Osteoblast (primary cell): ENCODE data around the gene ADAMTS9. TPM values are rescaled to one million over a fixed set of nuclear protein-coding genes. Genes with fewer than 3 reads are reported as not detected.

Experiments used
- DNase-seq: peaks from one replicate; pipeline ENCODE4 v3.0.0; 2011; ENCODE audit warnings: low spot score, mixed read lengths; ENCODE audit not compliant: insufficient read length; ENCODE audit errors: missing footprints
- H2AFZ ChIP-seq: 2 replicates; pipeline ENCODE4 v1.6.0; 2011; ENCODE audit warnings: mild to moderate bottlenecking, low read length
- H3K27ac ChIP-seq: 2 replicates; pipeline ENCODE4 v1.5.1; 2011; ENCODE audit warnings: mild to moderate bottlenecking, low read depth, low read length, moderate library complexity
- H3K27me3 ChIP-seq: 2 replicates; pipeline ENCODE4 v1.6.0; 2012; ENCODE audit warnings: mild to moderate bottlenecking, control low read depth, inconsistent platforms, low read length, moderate library complexity; ENCODE audit not compliant: insufficient read depth
- H3K36me3 ChIP-seq: 2 replicates; pipeline ENCODE4 v1.5.1; 2011; ENCODE audit warnings: mild to moderate bottlenecking, low read length, control low read depth, moderate library complexity; ENCODE audit not compliant: insufficient read depth
- H3K4me1 ChIP-seq: 2 replicates; pipeline ENCODE4 v1.5.1; 2011; ENCODE audit warnings: mild to moderate bottlenecking, low read length, control low read depth, moderate library complexity; ENCODE audit not compliant: insufficient read depth
- H3K4me2 ChIP-seq: 2 replicates; pipeline ENCODE4 v1.6.0; 2011; ENCODE audit warnings: mild to moderate bottlenecking, low read length; ENCODE audit not compliant: insufficient read depth
- H3K4me3 ChIP-seq: fragments of 200-600 bp; sonication (generic); 3 replicates; pipeline ENCODE4 v1.5.1; 2012; ENCODE audit warnings: mild to moderate bottlenecking, low read length, inconsistent platforms; ENCODE audit not compliant: insufficient read depth
- H3K79me2 ChIP-seq: 2 replicates; pipeline ENCODE4 v1.6.0; 2012; ENCODE audit warnings: mild to moderate bottlenecking, low read length, control low read depth, inconsistent platforms; ENCODE audit not compliant: insufficient read depth
- H3K9me3 ChIP-seq: 2 replicates; pipeline ENCODE4 v1.5.1; 2011; ENCODE audit warnings: low read depth, low read length, control low read depth
- H4K20me1 ChIP-seq: 2 replicates; pipeline ENCODE4 v1.6.0; 2012; ENCODE audit warnings: mild to moderate bottlenecking, low read length, control low read depth; ENCODE audit not compliant: insufficient read depth
- total RNA-seq: library from RNA; depleted of rRNA; stranded (reverse); fragments of >200 nt; gene quantifications from 2 replicates; pipeline ENCODE4 v1.2.3, GENCODE V29; 2012
- TF ChIP-seq, protein P1 (sequence below): IDR thresholded peaks from 2 replicates; pipeline ENCODE4 v1.5.1; 2011; ENCODE audit warnings: mild to moderate bottlenecking, low read depth, low read length, moderate library complexity; ENCODE audit errors: extremely low read depth

The ADAMTS9 gene
- total RNA-seq, 1 donor: 4.0 TPM

DNA sequence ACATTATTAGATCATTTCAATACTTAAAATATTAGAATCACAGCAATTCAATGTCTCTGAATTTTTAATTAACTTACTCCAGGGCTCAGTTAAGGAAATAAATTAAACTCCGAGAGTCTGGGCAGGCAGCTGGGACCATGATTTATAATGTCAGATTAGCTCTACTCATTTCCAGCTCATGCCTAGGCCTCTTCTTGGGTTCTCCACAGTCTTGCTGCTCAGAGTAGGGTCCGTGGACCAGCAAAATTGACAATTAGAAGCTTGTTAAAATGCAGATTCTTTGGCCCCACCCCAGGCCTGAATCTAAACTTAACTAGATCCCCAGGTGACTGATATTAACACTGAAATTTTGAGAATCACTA lies 28.2 kb downstream of the ADAMTS9 start:
- no peaks in the 10 kb centered on the region for H4K20me1 ChIP-seq
- H3K9me3 ChIP-seq: no peaks in the 10 kb centered on the region
- no peak overlapping the region for H3K4me2 ChIP-seq
- H3K4me3 ChIP-seq: no peak overlapping the region
- no peaks in the 10 kb centered on the region for H3K36me3 ChIP-seq
- DNase-seq: no peak
- H3K27me3 ChIP-seq: no peaks in the 10 kb centered on the region
- H2AFZ ChIP-seq: no peak overlapping the region
- TF ChIP-seq, protein P1, sequence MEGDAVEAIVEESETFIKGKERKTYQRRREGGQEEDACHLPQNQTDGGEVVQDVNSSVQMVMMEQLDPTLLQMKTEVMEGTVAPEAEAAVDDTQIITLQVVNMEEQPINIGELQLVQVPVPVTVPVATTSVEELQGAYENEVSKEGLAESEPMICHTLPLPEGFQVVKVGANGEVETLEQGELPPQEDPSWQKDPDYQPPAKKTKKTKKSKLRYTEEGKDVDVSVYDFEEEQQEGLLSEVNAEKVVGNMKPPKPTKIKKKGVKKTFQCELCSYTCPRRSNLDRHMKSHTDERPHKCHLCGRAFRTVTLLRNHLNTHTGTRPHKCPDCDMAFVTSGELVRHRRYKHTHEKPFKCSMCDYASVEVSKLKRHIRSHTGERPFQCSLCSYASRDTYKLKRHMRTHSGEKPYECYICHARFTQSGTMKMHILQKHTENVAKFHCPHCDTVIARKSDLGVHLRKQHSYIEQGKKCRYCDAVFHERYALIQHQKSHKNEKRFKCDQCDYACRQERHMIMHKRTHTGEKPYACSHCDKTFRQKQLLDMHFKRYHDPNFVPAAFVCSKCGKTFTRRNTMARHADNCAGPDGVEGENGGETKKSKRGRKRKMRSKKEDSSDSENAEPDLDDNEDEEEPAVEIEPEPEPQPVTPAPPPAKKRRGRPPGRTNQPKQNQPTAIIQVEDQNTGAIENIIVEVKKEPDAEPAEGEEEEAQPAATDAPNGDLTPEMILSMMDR: no peak
- no peaks in the 10 kb centered on the region for H3K4me1 ChIP-seq
- no peak overlapping the region for H3K27ac ChIP-seq
- no peaks in the 10 kb centered on the region for H3K79me2 ChIP-seq

- no peak overlapping the region for H2AFZ ChIP-seq
- no peaks in the 10 kb centered on the region for H3K27me3 ChIP-seq
- no peaks in the 10 kb centered on the region for H3K79me2 ChIP-seq
- no peaks in the 10 kb centered on the region for H4K20me1 ChIP-seq
- no peak overlapping the region for H3K4me3 ChIP-seq
- TF ChIP-seq, protein P1: no peak
- no peaks in the 10 kb centered on the region for H3K4me1 ChIP-seq
- H3K9me3 ChIP-seq: no peaks in the 10 kb centered on the region
- no peaks in the 10 kb centered on the region for H3K36me3 ChIP-seq
- no peak overlapping the region for H3K27ac ChIP-seq
- no peak for DNase-seq
- no peak overlapping the region for H3K4me2 ChIP-seq
Measured at GRCh38 chr3:64658001-64658400, 29.8 kb downstream of the ADAMTS9 start.

- Histone ChIP-seq H3K27me3 (no peaks in the 10 kb centered on the region), H3K4me2 (no peak overlapping the region), H3K4me1 (no peaks in the 10 kb centered on the region), H3K79me2 (no peaks in the 10 kb centered on the region), H3K27ac (no peak overlapping the region), H2AFZ (no peak overlapping the region), H3K36me3 (no peaks in the 10 kb centered on the region), H4K20me1 (no peaks in the 10 kb centered on the region), H3K4me3 (no peak overlapping the region), H3K9me3 (no peaks in the 10 kb centered on the region)
- TF ChIP-seq, protein P1: no peak
- no peak for DNase-seq
Measured at GRCh38 chr3:64656544-64656943, 31.3 kb downstream of the ADAMTS9 start.

DNA sequence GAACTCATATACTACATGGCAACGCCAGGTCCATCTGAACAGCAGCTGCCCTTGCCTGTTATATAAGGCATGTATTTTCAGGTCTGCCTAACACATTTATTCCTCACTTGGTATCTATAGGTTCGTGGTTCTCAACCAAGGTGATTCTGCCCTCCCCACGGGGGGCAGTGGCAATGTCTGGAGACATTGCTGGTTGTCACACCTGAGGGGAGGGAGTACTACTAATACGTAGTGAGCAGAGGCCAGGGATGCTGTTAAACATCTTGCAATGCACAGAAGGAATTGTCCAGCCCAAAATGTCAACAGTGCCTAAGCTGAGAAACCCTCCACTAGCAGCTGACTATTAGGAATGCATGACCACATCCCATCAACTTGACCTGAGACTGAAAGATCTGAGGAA lies 32.6 kb downstream of the ADAMTS9 start:
- H3K36me3 ChIP-seq: no peaks in the 10 kb centered on the region

More for the DNA sequence above, 32.6 kb downstream of the ADAMTS9 start:
- Histone ChIP-seq H3K4me2 (no peak overlapping the region), H3K79me2 (no peaks in the 10 kb centered on the region), H3K27ac (no peak overlapping the region), H4K20me1 (no peaks in the 10 kb centered on the region), H3K9me3 (no peaks in the 10 kb centered on the region), H3K4me3 (no peak overlapping the region), H3K4me1 (no peaks in the 10 kb centered on the region), H3K27me3 (no peaks in the 10 kb centered on the region), H2AFZ (no peak overlapping the region)
- no peak for DNase-seq
- TF ChIP-seq, protein P1: no peak
